ENCODE data around the gene CTF1.
A peak's percentile ranks its signal among the peaks of the same experiment; 100 is the strongest.
"Not testable (repeated sequence)": the region's sequence is repeated elsewhere in the genome, so short reads cannot be mapped to it uniquely, and the experiment has no call there.

The CTF1 gene, protein sequence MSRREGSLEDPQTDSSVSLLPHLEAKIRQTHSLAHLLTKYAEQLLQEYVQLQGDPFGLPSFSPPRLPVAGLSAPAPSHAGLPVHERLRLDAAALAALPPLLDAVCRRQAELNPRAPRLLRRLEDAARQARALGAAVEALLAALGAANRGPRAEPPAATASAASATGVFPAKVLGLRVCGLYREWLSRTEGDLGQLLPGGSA

DNA sequence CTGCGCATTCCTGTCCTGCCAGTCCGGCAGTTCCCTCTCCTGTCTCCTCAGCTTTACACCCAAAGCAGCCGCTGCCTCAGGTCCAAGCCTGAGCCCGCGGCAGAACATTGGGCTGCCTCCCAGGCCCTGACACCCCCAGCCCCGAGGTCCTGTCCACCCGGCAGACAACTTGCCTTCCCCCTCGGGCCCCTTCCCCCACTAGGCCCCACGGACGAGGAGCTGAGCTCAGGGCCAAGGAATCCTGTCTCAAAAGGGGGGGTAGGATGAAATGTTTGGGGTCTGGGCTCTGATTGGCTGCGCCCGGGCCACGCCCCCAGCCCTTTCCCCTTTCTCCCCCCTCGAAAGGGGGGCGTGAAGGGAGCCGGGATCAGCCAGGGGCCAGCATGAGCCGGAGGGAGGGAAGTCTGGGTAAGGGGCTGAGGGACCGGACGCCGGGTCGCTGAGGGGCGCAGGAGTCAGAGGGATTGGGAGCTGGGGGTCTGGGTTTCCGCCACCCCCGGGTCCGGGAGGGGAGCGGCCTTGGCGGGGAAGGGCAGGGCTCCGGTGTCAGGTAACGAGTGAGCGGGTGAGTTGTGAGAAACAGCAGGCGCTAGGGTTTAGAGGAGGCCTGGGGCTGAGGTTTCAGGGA, at the start of gene CTF1:
Gene CTF1, plus strand, starts transcription at position 354 of the 628 bp plus-strand sequence. Its CDS starts 30 bp downstream, at position 384.
- DNase-seq, result peak; percentile 86

DNA sequence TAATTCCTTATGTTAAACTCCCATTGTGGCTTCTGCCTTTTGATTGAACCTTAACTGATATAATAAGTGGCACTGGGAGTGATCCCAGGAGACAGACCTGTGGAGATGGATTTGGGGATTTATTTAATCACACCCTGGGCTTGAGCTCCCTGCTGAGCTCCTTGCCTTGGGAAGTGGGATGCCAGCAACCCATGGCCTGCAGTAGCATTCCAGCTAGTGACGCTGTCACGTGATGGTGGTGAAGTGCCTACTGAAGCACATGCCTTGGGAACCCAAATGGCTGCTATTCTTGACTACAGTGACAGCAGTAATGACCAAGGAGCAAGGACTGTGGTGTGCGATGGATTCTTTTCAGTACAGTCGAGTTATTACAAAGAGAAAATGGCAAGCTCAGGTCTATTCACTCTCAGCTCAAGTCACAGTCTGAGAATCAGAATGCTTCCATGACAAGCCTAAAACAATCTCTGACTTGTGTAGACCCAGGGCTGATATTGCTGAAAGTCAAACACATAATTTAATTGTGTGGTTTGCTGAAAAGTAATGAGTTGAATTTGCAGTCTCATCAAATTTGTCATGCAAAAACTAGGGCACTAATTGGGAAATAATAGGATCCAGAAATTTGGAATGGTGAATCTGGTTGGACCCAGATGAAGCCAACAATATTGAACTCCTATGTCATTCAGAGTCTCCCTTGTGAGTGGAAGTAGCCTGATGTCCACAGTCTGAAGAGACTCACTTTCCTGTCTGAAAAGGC, 49.6 kb upstream of the CTF1 start:
- no peak for DNase-seq

DNA sequence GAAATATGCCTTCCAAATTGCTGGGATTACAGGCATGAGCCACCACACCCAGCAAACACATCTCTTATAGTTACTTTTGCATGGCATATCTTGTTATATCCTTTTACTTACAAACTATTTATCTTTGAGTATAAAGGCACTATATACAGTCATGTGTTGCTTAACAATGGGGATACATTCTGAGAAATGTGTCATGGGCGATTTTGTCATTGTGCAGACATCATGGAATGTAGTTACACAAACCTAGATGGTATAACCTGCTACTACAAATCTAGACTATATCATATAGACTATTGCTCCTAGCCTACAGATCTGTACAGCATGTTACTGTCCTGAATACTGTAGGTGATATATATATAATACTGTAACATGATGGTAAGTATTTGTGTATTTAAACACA, 46.2 kb upstream of the CTF1 start:
- DNase-seq, result no peak

DNA sequence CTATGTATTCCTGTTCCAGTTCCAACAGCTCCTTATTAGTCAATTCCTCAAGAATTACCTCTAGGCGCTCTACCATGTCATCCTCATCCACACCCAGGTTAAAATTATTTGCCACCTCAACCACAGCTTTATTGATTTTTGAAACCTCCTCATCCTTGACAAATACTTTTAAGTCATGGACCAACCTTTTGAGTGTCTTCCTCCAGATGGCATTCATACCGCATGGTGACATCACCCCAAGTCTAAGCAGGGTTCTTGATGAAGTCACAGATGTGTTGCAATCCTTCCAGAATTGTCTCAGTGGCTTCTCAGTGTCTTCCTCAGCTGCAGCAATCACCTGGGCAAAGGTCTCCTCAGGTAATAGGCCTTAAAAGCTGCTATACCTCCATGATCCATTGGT, 42.7 kb upstream of the CTF1 start:
- no peak for DNase-seq

DNA sequence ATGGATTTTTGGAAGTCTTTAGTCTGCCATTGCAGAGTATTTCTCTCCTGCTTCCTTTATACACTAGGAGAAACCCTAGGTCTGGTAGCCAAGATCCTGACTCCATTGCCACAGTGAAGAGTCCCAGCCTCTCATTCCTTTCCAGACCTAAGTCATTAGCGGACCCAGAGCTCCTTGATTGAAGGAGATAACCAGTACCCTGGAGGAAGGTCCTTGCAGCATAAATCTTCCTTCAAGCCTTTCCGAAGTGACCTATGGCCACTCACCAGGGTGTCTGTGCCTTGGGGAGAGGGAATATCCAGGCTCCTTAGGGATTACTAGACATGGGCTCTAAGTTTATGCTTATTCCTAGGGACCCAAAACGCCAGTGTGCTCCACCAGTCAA, 38.3 kb upstream of the CTF1 start:
- no peak for DNase-seq

DNA sequence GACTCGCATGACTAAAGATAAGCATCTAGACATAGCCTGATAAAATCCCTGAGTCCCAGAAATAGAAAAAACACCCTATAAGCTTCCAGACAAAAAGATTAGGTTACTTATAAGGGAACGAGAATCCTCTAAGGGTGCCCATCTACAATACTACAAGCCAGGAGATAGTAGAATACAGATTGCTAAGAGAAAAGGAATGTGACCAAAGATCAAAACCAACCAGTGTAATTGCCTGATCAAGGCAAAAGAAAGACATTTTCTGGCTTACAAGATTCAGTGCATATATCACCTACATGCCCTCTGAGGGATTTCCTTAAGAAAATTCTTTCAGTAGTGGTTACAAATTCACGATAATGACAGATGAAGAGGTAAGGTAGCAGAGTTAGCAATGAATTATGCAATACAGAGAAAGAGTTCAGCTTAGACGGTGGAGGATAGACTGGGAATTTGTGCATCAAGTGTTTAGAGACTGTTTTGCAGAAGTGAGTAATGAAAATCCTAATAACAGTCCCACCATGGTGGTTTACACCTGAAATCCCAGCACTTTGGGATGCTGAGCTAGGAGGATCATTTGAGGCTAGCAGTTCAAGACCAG, 37.5 kb upstream of the CTF1 start:
- DNase-seq, result no peak

DNA sequence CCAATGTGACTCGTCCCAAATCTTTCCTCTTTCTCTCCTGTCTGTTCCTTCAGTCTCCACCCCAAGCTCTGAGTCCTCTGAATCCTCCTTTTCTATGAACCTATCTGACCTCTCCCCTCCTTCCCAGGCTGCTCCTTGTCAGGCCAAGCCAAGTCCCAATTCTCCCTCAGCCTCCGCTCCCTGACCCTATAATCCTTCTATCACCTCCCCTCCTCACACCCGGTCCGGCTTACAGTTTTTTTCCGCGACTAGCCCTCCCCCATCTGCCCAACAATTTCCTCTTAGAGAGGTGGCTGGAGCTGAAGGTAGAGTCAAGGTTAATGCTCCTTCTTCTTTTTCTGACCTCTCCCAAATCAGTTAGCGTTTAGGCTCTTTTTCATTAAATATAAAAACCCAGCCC, 35.7 kb upstream of the CTF1 start:
- not testable (repeated sequence) for DNase-seq

DNA sequence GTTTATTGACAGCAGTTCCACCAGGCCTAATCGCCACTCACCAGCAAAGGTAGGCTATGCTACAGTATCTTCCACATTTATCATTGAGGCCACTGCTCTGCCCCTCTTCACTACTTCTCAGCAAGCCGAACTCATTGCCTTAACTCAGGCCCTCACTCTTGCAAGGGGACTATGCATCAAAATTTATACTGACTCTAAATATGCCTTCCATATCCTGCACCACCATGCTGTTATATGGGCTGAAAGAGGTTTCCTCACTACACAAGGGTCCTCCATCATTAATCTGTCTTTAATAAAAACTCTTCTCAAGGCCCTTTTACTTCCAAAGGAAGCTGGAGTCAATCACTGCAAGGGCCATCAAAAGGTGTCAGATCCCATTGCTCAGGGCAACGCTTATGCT, 33.2 kb upstream of the CTF1 start:
- DNase-seq, result not testable (repeated sequence)

DNA sequence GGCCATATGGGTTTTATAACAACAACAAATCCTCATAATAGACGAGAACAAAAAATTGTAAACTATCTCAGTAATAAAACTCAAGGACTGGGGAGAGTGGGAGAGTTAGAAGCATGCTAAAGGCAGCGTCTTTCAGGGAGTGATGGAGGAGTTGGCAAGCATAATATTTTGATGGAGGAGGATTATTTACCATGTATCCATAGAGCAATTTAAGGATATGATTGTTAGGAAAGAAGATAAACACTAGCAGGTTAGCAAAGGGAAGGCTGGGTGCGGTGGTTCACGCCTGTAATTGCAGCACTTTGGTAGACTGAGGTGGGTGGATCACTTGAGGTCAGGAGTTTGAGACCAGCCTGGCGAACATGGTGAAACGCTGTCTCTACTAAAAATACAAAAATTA, 30.4 kb upstream of the CTF1 start:
- no peak for DNase-seq

DNA sequence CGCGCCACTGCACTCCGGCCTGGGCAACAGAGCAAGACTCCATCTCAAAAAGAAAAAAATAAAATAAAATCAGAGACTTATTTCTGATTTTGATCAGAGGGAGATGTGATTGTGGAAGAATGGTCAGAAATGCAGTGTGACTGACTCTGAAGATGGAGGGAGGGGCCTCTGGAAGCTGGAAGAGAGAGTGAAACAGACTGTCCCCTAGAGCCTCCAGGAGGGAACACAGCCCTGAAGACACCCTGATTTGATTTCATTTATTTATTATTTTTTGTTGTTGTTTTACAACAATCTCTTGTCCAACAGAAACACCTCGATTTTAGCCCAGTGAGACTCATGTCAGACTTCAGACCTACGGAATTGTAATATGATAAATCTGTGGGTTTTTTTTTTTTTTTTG, 28.7 kb upstream of the CTF1 start:
- DNase-seq, result peak; percentile 25

DNA sequence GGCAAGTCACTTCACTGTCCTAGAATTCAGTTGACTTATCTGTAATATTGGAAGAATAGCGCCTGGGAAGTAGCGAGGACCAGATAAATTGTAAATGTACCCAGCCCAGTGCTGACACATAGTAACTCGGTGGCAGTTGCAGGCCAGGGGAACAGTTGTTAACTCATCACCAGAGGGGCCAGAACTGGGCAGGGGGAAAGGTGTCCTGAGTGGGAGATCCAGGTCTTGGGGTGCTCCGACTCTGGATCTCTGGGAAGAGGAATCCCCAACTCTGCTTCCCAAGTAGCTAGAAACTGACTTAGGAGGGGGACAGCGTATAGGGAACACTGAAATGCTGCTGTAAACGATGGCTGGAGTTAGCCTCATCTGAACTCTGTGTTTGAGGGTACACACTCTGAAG, 25.5 kb upstream of the CTF1 start:
- DNase-seq, result no peak

DNA sequence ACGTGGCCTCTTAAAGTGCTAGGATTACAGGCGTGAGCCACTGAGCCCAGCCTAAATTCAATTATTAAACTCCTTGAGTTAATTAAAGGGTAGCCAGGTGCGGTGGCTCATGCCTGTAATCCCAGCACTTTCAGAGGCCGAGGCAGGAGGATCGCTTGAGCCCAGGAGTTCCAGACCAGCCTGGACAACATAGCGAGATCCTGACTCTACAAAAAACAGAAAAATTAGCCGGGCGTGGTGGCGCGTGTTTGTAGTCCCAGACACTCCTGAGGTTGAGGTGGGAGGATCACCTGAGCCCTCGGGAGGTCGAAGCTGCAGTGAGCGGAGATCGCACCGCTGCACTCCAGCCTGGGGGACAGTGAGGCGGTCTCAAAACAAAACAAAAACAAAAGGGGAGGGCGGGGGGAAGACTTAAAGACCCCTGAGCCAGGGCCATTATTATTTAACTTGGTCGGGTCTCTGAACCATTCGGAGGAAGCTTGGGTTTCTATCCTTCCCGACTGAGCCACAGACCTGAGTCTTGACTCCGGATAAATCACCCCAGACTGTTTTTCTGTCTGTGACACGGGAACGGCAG, 22.1 kb upstream of the CTF1 start:
- no peak for DNase-seq

DNA sequence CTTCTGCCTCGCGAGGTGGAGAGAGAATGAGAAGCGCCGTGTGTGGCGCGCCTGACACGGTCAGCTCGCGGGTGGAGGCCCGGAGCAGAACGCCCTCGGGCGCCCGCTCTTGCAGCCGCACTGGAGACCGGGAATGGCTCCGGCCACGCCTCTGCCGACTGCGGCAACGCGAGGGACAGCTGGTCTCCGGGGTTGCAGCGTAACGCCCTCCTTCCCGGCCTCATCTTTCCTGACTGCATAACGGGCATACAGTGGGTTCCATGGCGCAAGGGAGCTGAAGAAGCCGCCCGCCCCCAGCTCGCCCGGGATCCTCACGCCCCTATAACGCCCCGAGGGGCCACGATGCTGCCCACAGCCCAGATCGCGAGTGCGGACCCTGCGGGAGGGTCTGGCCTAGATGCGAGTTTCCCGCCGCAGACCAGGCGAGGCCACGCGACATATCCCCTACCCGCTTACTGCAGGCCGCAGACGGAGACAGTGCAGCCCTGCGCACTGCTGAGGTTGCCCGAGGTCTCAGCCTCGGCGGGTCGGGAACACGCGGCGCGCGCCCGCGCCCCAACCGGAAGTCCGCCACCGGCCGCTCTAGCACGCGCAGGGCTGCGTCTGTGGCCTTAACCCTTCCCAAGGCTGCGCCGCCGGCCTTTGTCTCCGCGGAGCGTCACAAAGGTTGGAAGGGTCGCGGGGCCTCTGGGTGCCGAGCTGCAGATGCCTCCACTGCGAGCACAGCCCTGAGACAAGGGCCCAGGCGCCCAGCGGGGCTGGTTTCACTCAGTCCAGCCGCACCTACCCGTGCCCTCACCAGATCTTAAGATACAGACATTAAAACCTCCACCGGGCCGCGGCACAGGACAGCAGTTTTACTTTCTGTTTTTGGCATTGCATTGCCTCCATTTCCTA, 21.3 kb upstream of the CTF1 start:
- peak; percentile 87 for DNase-seq

DNA sequence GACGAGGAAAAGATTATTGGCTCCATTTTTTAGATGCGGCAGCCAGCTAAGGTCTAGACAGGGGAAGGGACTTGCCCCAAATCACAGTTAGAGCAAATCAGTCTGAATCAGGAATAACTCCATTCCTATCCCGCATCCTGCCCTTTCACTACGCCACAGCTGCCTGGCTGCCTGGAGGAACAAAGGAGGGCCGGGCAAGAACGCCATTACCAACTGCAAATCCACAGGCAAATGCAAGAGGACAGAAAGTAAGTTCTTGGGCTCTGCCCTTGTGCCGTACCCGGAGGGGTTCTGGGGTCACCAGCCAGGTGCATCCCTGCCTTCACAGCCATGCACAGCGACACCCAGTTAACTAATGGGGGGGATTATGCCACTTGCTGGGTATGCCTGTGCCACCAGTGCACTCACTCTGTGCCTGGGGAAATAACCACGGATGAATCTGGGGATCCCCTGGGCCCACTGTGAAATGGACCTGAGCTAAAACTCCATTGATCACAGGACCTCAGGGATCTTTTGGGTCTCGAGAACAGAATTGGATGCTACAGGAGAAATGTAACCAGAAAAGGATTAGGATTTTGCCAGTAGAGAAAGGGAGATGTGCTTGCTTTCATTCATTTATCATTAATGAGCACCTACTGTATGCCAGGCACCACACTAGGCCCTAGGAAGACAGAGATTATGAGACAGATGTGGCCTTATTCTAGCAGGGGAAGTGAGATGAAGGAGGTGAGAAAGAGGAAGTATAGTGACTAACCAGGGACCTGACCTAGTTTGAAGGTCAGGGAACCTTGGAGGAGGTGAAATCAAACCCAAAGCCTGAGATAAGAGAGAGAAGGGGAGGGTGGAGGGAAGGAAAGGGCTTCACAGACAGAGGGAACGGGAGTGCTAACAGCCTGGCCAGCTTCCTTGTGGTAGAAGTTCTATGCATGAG, 20.3 kb upstream of the CTF1 start:
- peak; percentile 7 for DNase-seq

DNA sequence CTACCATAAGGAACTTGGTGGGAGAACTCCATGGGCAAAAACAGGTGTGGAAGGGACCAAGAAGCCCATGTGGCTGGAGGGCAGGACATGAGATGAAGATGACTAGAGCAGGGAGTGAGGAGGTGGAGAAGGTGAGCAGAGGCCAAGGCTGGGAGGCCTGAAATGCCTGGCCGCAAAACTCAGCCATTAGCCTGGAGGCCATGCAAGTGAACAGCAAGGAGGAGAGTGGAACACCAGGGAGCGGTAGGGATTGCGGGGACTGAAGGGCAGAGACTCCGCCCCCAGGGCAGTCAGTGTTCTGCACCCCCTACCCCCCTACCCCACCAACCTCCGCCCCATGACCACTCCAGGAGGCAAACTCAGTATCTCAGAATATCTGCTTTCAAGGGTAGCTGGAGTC, 19.5 kb upstream of the CTF1 start:
- DNase-seq, result no peak

DNA sequence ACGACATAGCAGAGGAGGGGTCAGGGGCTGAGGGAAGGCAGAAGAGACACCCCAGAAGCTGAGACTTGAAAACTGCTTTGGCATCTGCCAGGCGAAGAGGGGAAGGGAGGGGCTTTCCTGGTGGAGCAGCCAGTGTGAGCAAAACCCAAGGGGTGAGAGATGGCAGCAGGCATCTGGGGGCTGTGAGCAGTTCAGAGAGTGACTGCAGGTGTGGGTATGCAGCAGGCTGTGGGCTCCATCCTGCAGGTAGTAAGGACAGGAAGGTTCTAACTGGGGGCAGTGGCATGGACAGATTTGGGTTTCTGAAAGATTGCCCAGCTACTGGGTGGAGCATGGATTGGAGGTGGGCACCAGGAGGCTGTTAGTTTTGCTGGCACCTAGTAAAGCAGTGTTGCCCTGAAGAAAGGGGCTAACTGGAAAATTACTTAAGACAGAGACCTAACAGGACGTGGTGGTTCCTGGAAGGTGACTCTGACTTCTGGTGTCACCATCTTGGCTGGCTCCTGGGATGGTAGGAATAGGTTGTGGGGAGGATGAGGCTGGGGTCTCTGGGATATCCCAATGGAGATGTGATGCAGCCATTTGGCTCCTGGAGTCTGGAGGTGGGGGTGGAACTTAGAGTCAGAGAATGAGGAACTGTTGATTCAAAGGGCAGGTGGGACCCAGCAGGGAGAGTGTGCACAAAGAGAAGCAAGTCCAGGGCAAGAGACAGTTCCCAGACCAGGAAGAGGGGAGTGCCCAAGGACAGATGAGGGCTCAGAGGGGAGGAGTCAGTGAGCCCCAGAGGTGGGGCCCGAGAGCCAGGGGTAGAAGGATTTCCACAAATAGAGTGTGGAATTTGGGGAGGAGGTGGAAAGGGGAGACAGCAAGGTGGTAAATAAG, 13.7 kb upstream of the CTF1 start:
- no peak for DNase-seq

DNA sequence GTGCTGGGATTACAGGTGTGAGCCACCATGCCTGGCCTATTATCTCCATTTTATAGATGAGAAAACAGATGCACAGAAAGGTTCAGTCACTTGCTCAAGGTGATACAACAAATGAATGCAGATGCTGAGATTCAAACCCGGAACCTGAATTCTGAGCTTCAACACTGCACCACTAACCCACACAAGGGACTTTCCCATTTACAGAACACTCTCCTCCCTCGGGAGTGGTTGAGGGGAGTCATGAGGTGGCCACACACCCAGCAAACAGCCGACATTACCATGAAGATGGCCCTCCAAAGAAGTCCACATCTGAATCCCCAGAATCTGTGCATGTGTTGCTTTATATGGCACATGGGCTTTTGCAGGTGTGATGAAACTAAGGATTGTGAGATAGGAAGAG, 11.7 kb upstream of the CTF1 start:
- no peak for DNase-seq

DNA sequence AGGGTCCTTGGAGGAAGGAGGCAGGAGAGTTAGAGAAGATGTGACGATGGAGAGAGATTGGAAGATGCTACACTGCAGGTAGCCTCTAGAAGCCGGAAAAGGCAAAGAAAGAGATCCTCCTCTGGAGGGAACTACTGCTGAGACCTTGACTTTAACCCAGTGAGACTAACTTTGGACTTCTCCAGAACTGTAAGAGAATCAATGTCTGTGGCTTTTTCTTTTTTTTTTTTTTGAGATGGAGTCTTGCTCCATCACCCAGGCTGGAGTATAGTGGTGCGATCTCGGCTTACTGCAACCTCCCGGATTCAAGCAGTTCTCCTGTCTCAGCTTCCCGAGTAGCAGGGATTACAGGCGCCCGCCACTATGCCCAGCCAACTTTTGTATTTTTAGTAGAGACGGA, 11.2 kb upstream of the CTF1 start:
- DNase-seq, result no peak

DNA sequence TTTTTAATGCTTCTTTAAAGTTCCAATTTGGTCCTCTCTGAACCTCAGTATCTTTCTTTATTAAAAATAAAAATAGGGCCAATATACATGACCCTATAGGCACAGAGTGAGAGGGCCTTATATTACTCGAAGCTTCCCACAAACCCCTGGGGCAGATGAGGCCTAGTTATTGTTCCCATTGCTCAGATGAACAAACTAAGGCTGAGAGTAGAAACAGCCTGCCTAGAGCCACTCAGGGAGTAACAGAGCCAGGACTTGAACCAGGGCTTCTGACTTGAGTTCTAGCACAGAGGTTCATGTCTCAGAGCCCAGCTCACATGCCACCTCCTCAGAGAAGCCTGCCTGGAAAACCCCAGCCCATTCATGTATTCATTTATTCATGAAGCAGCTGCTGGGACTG, 10.3 kb upstream of the CTF1 start:
- DNase-seq, result no peak

DNA sequence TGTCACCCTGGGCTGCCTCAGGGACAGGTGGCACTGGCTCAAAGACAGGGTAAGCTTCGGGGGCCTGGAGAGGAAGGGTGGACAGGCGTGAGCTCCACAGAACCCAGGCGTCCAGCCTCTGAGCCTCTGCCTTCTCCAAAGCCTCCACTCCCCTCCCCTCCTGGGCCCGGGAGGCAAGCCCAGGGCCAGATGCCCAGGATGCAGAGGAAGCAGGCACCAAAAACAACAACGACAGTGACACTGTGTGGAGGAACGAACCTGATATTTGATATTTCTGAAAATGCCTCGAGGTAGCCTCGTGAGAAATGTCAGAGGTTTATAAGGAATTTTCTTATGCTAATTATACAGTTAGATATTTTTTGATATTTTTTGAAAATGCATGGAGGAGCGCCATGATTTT, 8.5 kb upstream of the CTF1 start:
- no peak for DNase-seq

Measured in HCEC 1CT (cell line).